IMR-90 (cell line): ENCODE measurements around the gene TMEM30A. TPM values are rescaled to one million over a fixed set of nuclear protein-coding genes. Genes with fewer than 3 reads are reported as not detected.

ENCODE experiments used
- ATAC-seq: fragments of 200-7000 bp; cut with Tn5 transposase; 2 replicates; pipeline ENCODE4 v1.9.1; 2020; ENCODE audit warnings: low read depth, mild to moderate bottlenecking, moderate library complexity
- BruUV-seq: library from RNA; stranded (reverse); fragments of 400-500 nt; replicated peaks from 2 replicates; lab custom pipeline; 2021; lab: Mats Ljungman, UMichigan
- CTCF ChIA-PET: fragments of 300-600 bp; formaldehyde crosslinking; extraction: SDS; loops from one replicate; lab custom pipeline; 2021; ENCODE audit warnings: antibody characterized with exemption; lab: Yijun Ruan, JAX
- POLR2A ChIA-PET: fragments of 300-600 bp; sonication (Branson Sonifier 250); formaldehyde crosslinking; loops from one replicate; lab custom pipeline; 2022; ENCODE audit warnings: antibody characterized with exemption; ENCODE audit not compliant: unreplicated experiment; lab: Charles Lee
- DNase-seq: peaks from one replicate; pipeline ENCODE4 v3.0.0; 2013
- H2AFZ ChIP-seq: replicated peaks from 2 replicates; pipeline ENCODE3; 2013; ENCODE audit warnings: low read length, mild to moderate bottlenecking; ENCODE audit not compliant: poor library complexity
- H2AK5ac ChIP-seq: 2 replicates; pipeline ENCODE4 v1.6.1; 2013; ENCODE audit warnings: low read depth, low read length, inconsistent platforms
- H2AK9ac ChIP-seq: replicated peaks from 2 replicates; pipeline ENCODE3; 2013; ENCODE audit warnings: mild to moderate bottlenecking, low read depth, low read length, moderate library complexity; ENCODE audit not compliant: poor library complexity
- H2BK120ac ChIP-seq: 2 replicates; pipeline ENCODE4 v1.6.1; 2013; ENCODE audit warnings: low read depth, low read length, inconsistent platforms
- H2BK15ac ChIP-seq: 3 replicates; pipeline ENCODE4 v1.6.1; 2013; ENCODE audit warnings: low read depth, low read length, inconsistent platforms
- H2BK20ac ChIP-seq: 2 replicates; pipeline ENCODE4 v1.6.1; 2013; ENCODE audit warnings: low read depth, mild to moderate bottlenecking, inconsistent platforms, low read length, moderate library complexity
- H2BK5ac ChIP-seq: 2 replicates; pipeline ENCODE4 v1.6.1; 2013; ENCODE audit warnings: mild to moderate bottlenecking, low read depth, low read length, inconsistent platforms; ENCODE audit not compliant: poor library complexity, severe bottlenecking
- H3K14ac ChIP-seq: replicated peaks from 2 replicates; pipeline ENCODE4 v1.6.1; 2013; ENCODE audit warnings: low read depth, low read length, inconsistent platforms
- H3K18ac ChIP-seq: 2 replicates; pipeline ENCODE4 v1.6.1; 2013; ENCODE audit warnings: low read depth, low read length, control low read depth
- H3K23ac ChIP-seq: 2 replicates; pipeline ENCODE4 v1.6.1; 2013; ENCODE audit warnings: low read depth, low read length, inconsistent platforms
- H3K27ac ChIP-seq: 2 replicates; pipeline ENCODE4 v1.5.1; 2013; ENCODE audit warnings: mild to moderate bottlenecking, control low read depth, low read length; ENCODE audit not compliant: insufficient read depth
- H3K27me3 ChIP-seq: 2 replicates; pipeline ENCODE4 v1.6.1; 2013; ENCODE audit warnings: low read length; ENCODE audit not compliant: control insufficient read depth, insufficient read depth
- H3K36me3 ChIP-seq: 2 replicates; pipeline ENCODE4 v1.6.1; 2013; ENCODE audit warnings: low read length, mixed read lengths; ENCODE audit not compliant: control insufficient read depth, insufficient read depth
- H3K4ac ChIP-seq: 2 replicates; pipeline ENCODE4 v1.6.1; 2013; ENCODE audit warnings: low read depth, low read length, inconsistent platforms
- H3K4me1 ChIP-seq: 2 replicates; pipeline ENCODE4 v1.6.1; 2013; ENCODE audit warnings: low read length, mixed read lengths; ENCODE audit not compliant: control insufficient read depth, insufficient read depth
- H3K4me2 ChIP-seq: 2 replicates; pipeline ENCODE4 v1.6.1; 2013; ENCODE audit warnings: low read depth, mild to moderate bottlenecking, control low read depth, low read length, moderate library complexity
- H3K4me3 ChIP-seq: 2 replicates; pipeline ENCODE4 v1.5.1; 2013; ENCODE audit warnings: low read depth, mild to moderate bottlenecking, control low read depth, low read length, moderate library complexity; ENCODE audit not compliant: insufficient read depth
- H3K56ac ChIP-seq: 2 replicates; pipeline ENCODE4 v1.6.1; 2013; ENCODE audit warnings: low read length, inconsistent platforms; ENCODE audit not compliant: insufficient read depth; ENCODE audit errors: extremely low read depth
- H3K79me1 ChIP-seq, 2 experiments: 2 replicates each; pipeline ENCODE4 v1.6.1; 2013; ENCODE audit warnings: low read length in 2 of 2, inconsistent platforms in 1 of 2, low read depth in 1 of 2
- H3K9ac ChIP-seq: 2 replicates; pipeline ENCODE4 v1.6.1; 2013; ENCODE audit warnings: low read depth, low read length, control low read depth
- H3K9me1 ChIP-seq: 2 replicates; pipeline ENCODE4 v1.6.1; 2013; ENCODE audit warnings: low read length, inconsistent platforms; ENCODE audit not compliant: insufficient read depth
- H3K9me3 ChIP-seq: 2 replicates; pipeline ENCODE4 v1.6.1; 2013; ENCODE audit warnings: low read length; ENCODE audit not compliant: control insufficient read depth, insufficient read depth
- H4K20me1 ChIP-seq: 2 replicates; pipeline ENCODE4 v1.6.1; 2013; ENCODE audit warnings: low read length, inconsistent platforms; ENCODE audit not compliant: insufficient read depth
- H4K5ac ChIP-seq: 2 replicates; pipeline ENCODE4 v1.6.1; 2013; ENCODE audit warnings: mild to moderate bottlenecking, low read depth, low read length, control low read depth
- H4K8ac ChIP-seq, 2 experiments: 2 replicates each; pipeline ENCODE4 v1.6.1; 2013; ENCODE audit warnings: low read depth in 2 of 2, low read length in 2 of 2, control low read depth in 1 of 2, inconsistent platforms in 1 of 2
- H4K91ac ChIP-seq: 2 replicates; pipeline ENCODE4 v1.6.1; 2013; ENCODE audit warnings: low read depth, low read length, inconsistent platforms; ENCODE audit not compliant: insufficient read depth
- BHLHE40 ChIP-seq: fragments of 150-350 bp; IDR thresholded peaks from 2 replicates; pipeline ENCODE4 v1.6.1; 2016; ENCODE audit warnings: mild to moderate bottlenecking, low read depth, low read length
- CEBPB ChIP-seq: IDR thresholded peaks from 2 replicates; pipeline ENCODE4 v1.6.1; 2012; ENCODE audit warnings: low read depth, low read length, improper control_type of control experiment
- CHD1 ChIP-seq: IDR thresholded peaks from 2 replicates; pipeline ENCODE4 v1.6.1; 2012; ENCODE audit warnings: low read depth, low read length, improper control_type of control experiment
- FOS ChIP-seq: fragments of 150-350 bp; IDR thresholded peaks from 2 replicates; pipeline ENCODE4 v1.6.1; 2016; ENCODE audit warnings: low read depth, low read length
- MAFK ChIP-seq: IDR thresholded peaks from 2 replicates; pipeline ENCODE4 v1.6.1; 2012; ENCODE audit warnings: low read depth, low read length, improper control_type of control experiment
- MAZ ChIP-seq: IDR thresholded peaks from 2 replicates; pipeline ENCODE4 v1.6.1; 2012; ENCODE audit warnings: low read depth, mild to moderate bottlenecking, low read length, improper control_type of control experiment, moderate library complexity, borderline replicate concordance
- MXI1 ChIP-seq: IDR thresholded peaks from 2 replicates; pipeline ENCODE4 v1.6.1; 2012; ENCODE audit warnings: low read depth, mild to moderate bottlenecking, low read length, moderate library complexity, borderline replicate concordance
- NFE2L2 ChIP-seq: fragments of 150-350 bp; IDR thresholded peaks from 2 replicates; pipeline ENCODE4 v1.6.1; 2016; ENCODE audit warnings: low read depth, mild to moderate bottlenecking, low read length
- POLR2A ChIP-seq: IDR thresholded peaks from 2 replicates; pipeline ENCODE4 v1.6.1; 2012; ENCODE audit warnings: mild to moderate bottlenecking, low read depth, low read length
- RAD21 ChIP-seq: IDR thresholded peaks from 2 replicates; pipeline ENCODE4 v1.6.1; 2012; ENCODE audit warnings: low read length, improper control_type of control experiment
- RCOR1 ChIP-seq: IDR thresholded peaks from 2 replicates; pipeline ENCODE4 v1.6.1; 2012; ENCODE audit warnings: mild to moderate bottlenecking, low read length, improper control_type of control experiment; ENCODE audit not compliant: insufficient replicate concordance
- SMC3 ChIP-seq: fragments of 150-350 bp; IDR thresholded peaks from 2 replicates; pipeline ENCODE4 v1.6.1; 2016; ENCODE audit warnings: low read depth, mild to moderate bottlenecking, antibody characterized with exemption, low read length, moderate library complexity
- WGBS, 2 experiments: methylation state at CpG; one replicate each; pipeline versions ENCODE4 v1.1.5 to v1.1.7; 2013; ENCODE audit warnings: missing lambda C conversion rate in 2 of 2; ENCODE audit not compliant: insufficient read length in 1 of 2; ENCODE audit errors: extremely low coverage in 2 of 2; 5-methylcytosine and 5-hydroxymethylcytosine counted together
- dilution Hi-C: fragments of 300-500 bp; cut with HindIII; formaldehyde crosslinking; loops from one replicate; pipeline ENCODE4 v1.14.3; 2018; ENCODE audit warnings: low sequenced_read_pairs; ENCODE audit not compliant: unreplicated experiment
- in situ Hi-C: fragments of 300-500 bp; cut with MboI; formaldehyde crosslinking; loops from 3 replicates; pipeline ENCODE4 v1.14.3; 2019; ENCODE audit warnings: low sequenced_read_pairs, inconsistent platforms, mixed read lengths
- intact Hi-C: fragments of 100-400 bp; cut with micrococcal nuclease; formaldehyde crosslinking; loops from 2 replicates; pipeline ENCODE4 v1.10.0; 2022
- polyA plus RNA-seq, 3 experiments: library from polyadenylated mRNA; depleted of rRNA; stranded (reverse); fragments of >200 nt; gene quantifications; 2 replicates each; pipeline ENCODE4 v1.2.3, GENCODE V29; 2012; ENCODE audit warnings: low replicate concordance in 1 of 3
- total RNA-seq: library from RNA; depleted of rRNA; stranded (reverse); fragments of >200 nt; gene quantifications from 2 replicates; pipeline ENCODE4 v1.2.3, GENCODE V29; 2012
- TF ChIP-seq, protein P1 (sequence below): conservative IDR thresholded peaks from 2 replicates; pipeline ENCODE4 v1.5.1; 2012; ENCODE audit warnings: mild to moderate bottlenecking, low read depth, low read length, improper control_type of control experiment
- TF ChIP-seq, protein P2 (sequence below): fragments of 150-350 bp; IDR thresholded peaks from 2 replicates; pipeline ENCODE4 v1.6.1; 2016; ENCODE audit warnings: low read depth, mild to moderate bottlenecking, low read length, moderate library complexity, borderline replicate concordance
- TF ChIP-seq, protein P3 (sequence below): fragments of 150-350 bp; IDR thresholded peaks from 2 replicates; pipeline ENCODE4 v1.6.1; 2017; ENCODE audit warnings: mild to moderate bottlenecking, antibody characterized with exemption, low read length, low read depth

The TMEM30A gene
- total and polyA plus RNA-seq, 2 of the 4 experiments (the other 2 are of a cell fraction), result 48.5 to 111 TPM

DNA sequence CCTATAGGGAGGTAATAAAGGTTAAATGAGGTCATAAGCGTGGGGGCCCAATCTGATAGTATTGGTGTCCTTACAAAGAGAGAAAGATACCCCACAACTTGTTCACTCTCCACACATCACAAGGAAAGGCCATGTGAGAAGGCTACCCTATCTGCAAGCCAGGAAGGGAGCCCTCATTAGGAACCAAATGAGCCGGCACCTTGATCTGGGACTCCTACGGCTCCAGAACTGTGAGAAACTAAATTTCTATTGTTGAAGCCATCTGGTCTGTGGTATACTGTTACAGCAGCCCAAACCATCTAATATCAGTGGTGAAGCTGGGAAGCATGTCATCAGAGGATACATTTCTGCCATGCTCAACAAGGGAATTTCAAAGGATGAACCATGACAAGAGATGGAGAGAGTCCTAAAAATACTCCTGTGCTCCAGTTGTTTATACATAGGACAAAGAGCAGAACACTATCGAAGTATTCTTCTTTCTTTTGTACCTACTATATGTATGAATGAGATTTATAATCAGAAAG is 51.4 kb downstream of the TMEM30A start:
- no peak overlapping the region for H4K91ac ChIP-seq
- H2AK9ac ChIP-seq, result no peak overlapping the region
- no peak overlapping the region for H2AK5ac ChIP-seq
- CTCF ChIA-PET, result interaction anchor here (0.6 kb wide), 1 partner anchor 263 kb away, joined by 9 read pairs; no protein-coding TSS in a partner anchor
- H2BK15ac ChIP-seq, result no peak overlapping the region
- H4K5ac ChIP-seq, result no peak overlapping the region
- BruUV-seq, result no TSS peak
- no peak overlapping the region for H3K4ac ChIP-seq
- intact Hi-C loops, result no loop called here
- H3K9me1 ChIP-seq, result no peaks in the 10 kb centered on the region
- no peak overlapping the region for H2BK120ac ChIP-seq
- H3K4me2 ChIP-seq, result no peak overlapping the region
- ATAC-seq (no peak), DNase-seq (no peak)
- no peak overlapping the region for H4K8ac ChIP-seq
- peaks cover 5% of the 10 kb centered on the region for H3K36me3 ChIP-seq
- no peaks in the 10 kb centered on the region for H3K27me3 ChIP-seq
- H3K9ac ChIP-seq, result no peak overlapping the region
- no peaks in the 10 kb centered on the region for H3K9me3 ChIP-seq
- no peak overlapping the region for H3K18ac ChIP-seq
- no peaks in the 10 kb centered on the region for H4K20me1 ChIP-seq
- WGBS, 2 experiments, result no CpG with 5 or more reads among the region's 4 CpGs
- no peaks in the 10 kb centered on the region for H3K79me1 ChIP-seq
- no peak overlapping the region for H3K23ac ChIP-seq
- H2BK20ac ChIP-seq, result no peak overlapping the region
- no peak overlapping the region for H3K56ac ChIP-seq
- no peak overlapping the region for H2AFZ ChIP-seq
- H3K4me1 ChIP-seq, result no peaks in the 10 kb centered on the region
- H3K27ac ChIP-seq, result no peak overlapping the region
- dilution Hi-C loops, result no loop called here
- no peak for TF ChIP-seq POLR2A
- TF ChIP-seq, protein P1, sequence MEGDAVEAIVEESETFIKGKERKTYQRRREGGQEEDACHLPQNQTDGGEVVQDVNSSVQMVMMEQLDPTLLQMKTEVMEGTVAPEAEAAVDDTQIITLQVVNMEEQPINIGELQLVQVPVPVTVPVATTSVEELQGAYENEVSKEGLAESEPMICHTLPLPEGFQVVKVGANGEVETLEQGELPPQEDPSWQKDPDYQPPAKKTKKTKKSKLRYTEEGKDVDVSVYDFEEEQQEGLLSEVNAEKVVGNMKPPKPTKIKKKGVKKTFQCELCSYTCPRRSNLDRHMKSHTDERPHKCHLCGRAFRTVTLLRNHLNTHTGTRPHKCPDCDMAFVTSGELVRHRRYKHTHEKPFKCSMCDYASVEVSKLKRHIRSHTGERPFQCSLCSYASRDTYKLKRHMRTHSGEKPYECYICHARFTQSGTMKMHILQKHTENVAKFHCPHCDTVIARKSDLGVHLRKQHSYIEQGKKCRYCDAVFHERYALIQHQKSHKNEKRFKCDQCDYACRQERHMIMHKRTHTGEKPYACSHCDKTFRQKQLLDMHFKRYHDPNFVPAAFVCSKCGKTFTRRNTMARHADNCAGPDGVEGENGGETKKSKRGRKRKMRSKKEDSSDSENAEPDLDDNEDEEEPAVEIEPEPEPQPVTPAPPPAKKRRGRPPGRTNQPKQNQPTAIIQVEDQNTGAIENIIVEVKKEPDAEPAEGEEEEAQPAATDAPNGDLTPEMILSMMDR, result no peak
- no peak for TF ChIP-seq BHLHE40
- TF ChIP-seq, protein P2, sequence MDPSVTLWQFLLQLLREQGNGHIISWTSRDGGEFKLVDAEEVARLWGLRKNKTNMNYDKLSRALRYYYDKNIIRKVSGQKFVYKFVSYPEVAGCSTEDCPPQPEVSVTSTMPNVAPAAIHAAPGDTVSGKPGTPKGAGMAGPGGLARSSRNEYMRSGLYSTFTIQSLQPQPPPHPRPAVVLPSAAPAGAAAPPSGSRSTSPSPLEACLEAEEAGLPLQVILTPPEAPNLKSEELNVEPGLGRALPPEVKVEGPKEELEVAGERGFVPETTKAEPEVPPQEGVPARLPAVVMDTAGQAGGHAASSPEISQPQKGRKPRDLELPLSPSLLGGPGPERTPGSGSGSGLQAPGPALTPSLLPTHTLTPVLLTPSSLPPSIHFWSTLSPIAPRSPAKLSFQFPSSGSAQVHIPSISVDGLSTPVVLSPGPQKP, result no peak
- TF ChIP-seq, protein P3, sequence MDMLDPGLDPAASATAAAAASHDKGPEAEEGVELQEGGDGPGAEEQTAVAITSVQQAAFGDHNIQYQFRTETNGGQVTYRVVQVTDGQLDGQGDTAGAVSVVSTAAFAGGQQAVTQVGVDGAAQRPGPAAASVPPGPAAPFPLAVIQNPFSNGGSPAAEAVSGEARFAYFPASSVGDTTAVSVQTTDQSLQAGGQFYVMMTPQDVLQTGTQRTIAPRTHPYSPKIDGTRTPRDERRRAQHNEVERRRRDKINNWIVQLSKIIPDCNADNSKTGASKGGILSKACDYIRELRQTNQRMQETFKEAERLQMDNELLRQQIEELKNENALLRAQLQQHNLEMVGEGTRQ, result no peak
- TF ChIP-seq RAD21, result no peak
- TF ChIP-seq RCOR1, result no peak
- no peak for TF ChIP-seq SMC3
- no peak for TF ChIP-seq FOS
- TF ChIP-seq MAFK, result no peak
- no peak for TF ChIP-seq MXI1
- TF ChIP-seq CEBPB, result no peak
- TF ChIP-seq CHD1, result no peak
- no peak for TF ChIP-seq NFE2L2
- no peak for TF ChIP-seq MAZ
- H3K14ac ChIP-seq, result no peak overlapping the region
- no peak overlapping the region for H2BK5ac ChIP-seq
- POLR2A ChIA-PET, result no interaction called here
- in situ Hi-C loops, result no loop called here
- no peak overlapping the region for H3K4me3 ChIP-seq
